ENCODE measurements around the gene COL4A2.

COL4A2 gene

GRCh38 chr13:110323172-110323891 is 16.2 kb downstream of the COL4A2 start:
- DNase-seq = peak in 1 of 2 experiments; percentile 2

- no peak for DNase-seq
Observed at GRCh38 chr13:110324026-110324749, 17.1 kb downstream of the COL4A2 start.

- peak in 1 of 2 experiments; percentile 19 for DNase-seq
Observed at GRCh38 chr13:110326263-110326904, 19.3 kb downstream of the COL4A2 start.

- DNase-seq = no peak
Observed at GRCh38 chr13:110327051-110327721, 20.1 kb downstream of the COL4A2 start.

- no peak for DNase-seq
Observed at GRCh38 chr13:110328573-110328972, 21.5 kb downstream of the COL4A2 start.

- DNase-seq = no peak
Observed at GRCh38 chr13:110329258-110329657, 22.2 kb downstream of the COL4A2 start.

GRCh38 chr13:110329798-110330461 is 22.8 kb downstream of the COL4A2 start:
- DNase-seq = no peak

GRCh38 chr13:110330491-110331011 is 23.5 kb downstream of the COL4A2 start:
- DNase-seq = no peak

- no peak for DNase-seq
Observed at GRCh38 chr13:110331362-110331761, 24.3 kb downstream of the COL4A2 start.

GRCh38 chr13:110332750-110333149 is 25.7 kb downstream of the COL4A2 start:
- no peak for DNase-seq

GRCh38 chr13:110333837-110334236 is 26.8 kb downstream of the COL4A2 start:
- DNase-seq = no peak

GRCh38 chr13:110334256-110334655 is 27.2 kb downstream of the COL4A2 start:
- no peak for DNase-seq

- DNase-seq = no peak
Observed at GRCh38 chr13:110334841-110335490, 27.9 kb downstream of the COL4A2 start.

GRCh38 chr13:110336108-110336507 is 29.0 kb downstream of the COL4A2 start:
- no peak for DNase-seq

- DNase-seq = no peak
Observed at GRCh38 chr13:110336681-110337080, 29.6 kb downstream of the COL4A2 start.

- no peak for DNase-seq
Observed at GRCh38 chr13:110337247-110337646, 30.2 kb downstream of the COL4A2 start.

- DNase-seq = no peak
Observed at GRCh38 chr13:110338441-110339101, 31.5 kb downstream of the COL4A2 start.

GRCh38 chr13:110339263-110339662 is 32.2 kb downstream of the COL4A2 start:
- no peak for DNase-seq

- DNase-seq = no peak
Observed at GRCh38 chr13:110339975-110340550, 33.0 kb downstream of the COL4A2 start.

- no peak for DNase-seq
Observed at GRCh38 chr13:110340812-110341444, 33.8 kb downstream of the COL4A2 start.
